Mesendoderm (in vitro differentiated cells): ENCODE measurements around the gene PGAM5.

Experiments
- DNase-seq: peaks from one replicate; pipeline ENCODE4 v3.0.0; 2013
- H2AK5ac ChIP-seq: 2 replicates; pipeline ENCODE4 v1.6.1; 2013; ENCODE audit warnings: low read length, inconsistent platforms
- H2BK120ac ChIP-seq: 2 replicates; pipeline ENCODE4 v1.6.1; 2013; ENCODE audit warnings: low read depth, mild to moderate bottlenecking, low read length, moderate library complexity, mixed read lengths
- H2BK15ac ChIP-seq: replicated peaks from 2 replicates; pipeline ENCODE4 v1.6.1; 2013; ENCODE audit warnings: low read depth, mild to moderate bottlenecking, moderate library complexity
- H2BK5ac ChIP-seq: 2 replicates; pipeline ENCODE4 v1.6.1; 2013; ENCODE audit warnings: low read length, inconsistent platforms
- H3K18ac ChIP-seq: 2 replicates; pipeline ENCODE4 v1.6.1; 2013; ENCODE audit warnings: mild to moderate bottlenecking, low read length, mixed read lengths
- H3K23ac ChIP-seq: one replicate; pipeline ENCODE4 v1.6.1; 2013; ENCODE audit warnings: low read length
- H3K27ac ChIP-seq: 2 replicates; pipeline ENCODE4 v1.5.1; 2013; ENCODE audit warnings: low read depth, mild to moderate bottlenecking, inconsistent platforms, low read length, moderate library complexity
- H3K27me3 ChIP-seq: 2 replicates; pipeline ENCODE4 v1.6.1; 2013; ENCODE audit warnings: low read length, control low read depth, mild to moderate bottlenecking, inconsistent platforms; ENCODE audit not compliant: insufficient read depth, poor library complexity
- H3K36me3 ChIP-seq: 2 replicates; pipeline ENCODE4 v1.6.1; 2013; ENCODE audit warnings: low read length, inconsistent platforms; ENCODE audit not compliant: control insufficient read depth, insufficient read depth
- H3K4ac ChIP-seq: one replicate; pipeline ENCODE4 v1.6.1; 2013; ENCODE audit warnings: low read depth, mild to moderate bottlenecking, low read length, moderate library complexity
- H3K4me1 ChIP-seq: 2 replicates; pipeline ENCODE4 v1.6.1; 2013; ENCODE audit warnings: low read depth, low read length, inconsistent platforms; ENCODE audit not compliant: control insufficient read depth
- H3K4me2 ChIP-seq: 2 replicates; pipeline ENCODE4 v1.6.1; 2013; ENCODE audit warnings: low read length
- H3K4me3 ChIP-seq: 2 replicates; pipeline ENCODE4 v1.5.1; 2013; ENCODE audit warnings: mild to moderate bottlenecking, low read length
- H3K56ac ChIP-seq: one replicate; pipeline ENCODE4 v1.6.1; 2013; ENCODE audit warnings: low read length
- H3K79me1 ChIP-seq: 2 replicates; pipeline ENCODE4 v1.6.1; 2013; ENCODE audit warnings: low read length, inconsistent platforms
- H3K79me2 ChIP-seq: 2 replicates; pipeline ENCODE4 v1.6.1; 2013; ENCODE audit warnings: mild to moderate bottlenecking, low read length; ENCODE audit not compliant: control insufficient read depth, insufficient read depth
- H3K9ac ChIP-seq: 2 replicates; pipeline ENCODE4 v1.6.1; 2013; ENCODE audit warnings: low read length, inconsistent platforms
- H4K5ac ChIP-seq: one replicate; pipeline ENCODE4 v1.6.1; 2013; ENCODE audit warnings: low read length
- H4K8ac ChIP-seq: one replicate; pipeline ENCODE4 v1.6.1; 2013; ENCODE audit warnings: low read depth, mild to moderate bottlenecking, control low read depth, low read length, moderate library complexity
- WGBS: extraction: QIAGEN DNeasy Blood & Tissue Kit; methylation state at CpG from one replicate; pipeline ENCODE4 v1.1.7; 2013; ENCODE audit warnings: low lambda C conversion rate, missing lambda C conversion rate; ENCODE audit not compliant: insufficient coverage; ENCODE audit errors: extremely low coverage; 5-methylcytosine and 5-hydroxymethylcytosine counted together

Gene PGAM5

DNA sequence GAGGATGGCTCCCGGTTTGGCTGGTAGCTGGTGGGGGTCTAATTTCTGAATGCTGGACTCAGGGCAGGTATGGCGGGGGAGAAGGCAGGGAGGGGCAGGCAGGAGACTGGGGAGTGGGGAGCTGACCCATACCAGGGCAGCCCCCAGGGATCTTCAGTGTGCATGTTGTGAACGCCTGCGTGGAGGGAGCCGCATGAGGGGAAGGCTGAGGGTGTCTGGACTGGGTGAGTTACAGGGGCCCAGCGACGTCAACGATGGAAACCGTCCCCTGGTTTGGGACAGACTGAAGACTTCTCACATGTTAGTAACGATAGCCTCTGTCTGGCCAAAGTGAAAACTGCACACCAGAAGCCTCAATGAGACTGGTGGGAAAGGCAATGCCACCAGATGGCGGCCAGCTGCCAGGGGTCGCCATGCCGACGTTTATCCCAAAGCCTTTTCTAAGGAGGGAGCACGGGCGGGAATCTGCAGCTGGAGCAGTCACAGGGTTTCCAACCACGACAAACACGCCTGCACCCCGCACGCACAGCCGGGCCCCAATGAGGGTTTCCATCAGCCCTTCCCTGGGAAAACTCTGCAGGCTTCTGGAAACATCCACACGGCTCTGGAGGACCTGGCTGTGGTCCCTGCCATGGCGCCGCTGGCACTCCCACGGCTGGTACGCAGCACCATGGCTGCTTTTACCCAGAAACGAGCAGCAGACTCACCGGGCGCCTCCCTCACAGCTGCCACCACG lies 14.0 kb downstream of the PGAM5 start:
- H3K79me2 ChIP-seq = no peaks in the 10 kb centered on the region
- WGBS = no CpG with 5 or more reads among the region's 30 CpGs
- H2BK15ac ChIP-seq = no peak overlapping the region
- no peak overlapping the region for H3K4me3 ChIP-seq
- DNase-seq = no peak
- H2AK5ac ChIP-seq = no peak overlapping the region
- no peak overlapping the region for H3K9ac ChIP-seq
- H3K27me3 ChIP-seq = no peaks in the 10 kb centered on the region
- H2BK120ac ChIP-seq = no peak overlapping the region
- H4K8ac ChIP-seq = no peak overlapping the region
- no peaks in the 10 kb centered on the region for H3K4me1 ChIP-seq
- H3K23ac ChIP-seq = no peak overlapping the region
- H3K36me3 ChIP-seq = peaks cover 33% of the 10 kb centered on the region
- H3K56ac ChIP-seq = no peak overlapping the region
- H4K5ac ChIP-seq = no peak overlapping the region
- no peak overlapping the region for H2BK5ac ChIP-seq
- H3K4ac ChIP-seq = no peak overlapping the region
- no peak overlapping the region for H3K18ac ChIP-seq
- no peak overlapping the region for H3K4me2 ChIP-seq
- H3K79me1 ChIP-seq = no peaks in the 10 kb centered on the region
- H3K27ac ChIP-seq = no peak overlapping the region

DNA sequence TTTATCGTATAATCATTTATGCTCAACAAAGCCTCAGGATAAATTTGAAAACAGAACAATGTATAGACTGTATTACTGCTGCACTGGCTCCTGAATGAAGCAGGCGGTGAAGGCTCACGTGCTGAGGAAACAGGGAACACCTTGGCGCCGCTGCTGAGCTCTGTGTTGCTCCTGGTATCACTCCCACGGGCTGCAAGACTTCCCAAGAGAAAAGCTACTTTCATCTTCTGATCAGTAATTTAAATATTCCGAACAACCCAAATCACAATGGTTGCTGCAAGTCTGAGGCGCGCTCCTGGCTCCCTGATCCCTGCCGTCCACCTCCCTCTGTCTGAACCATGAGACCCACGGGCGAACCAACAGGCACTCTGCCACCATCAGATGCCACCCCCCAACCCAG lies 15.7 kb downstream of the PGAM5 start:
- peaks cover 31% of the 10 kb centered on the region for H3K36me3 ChIP-seq

DNA sequence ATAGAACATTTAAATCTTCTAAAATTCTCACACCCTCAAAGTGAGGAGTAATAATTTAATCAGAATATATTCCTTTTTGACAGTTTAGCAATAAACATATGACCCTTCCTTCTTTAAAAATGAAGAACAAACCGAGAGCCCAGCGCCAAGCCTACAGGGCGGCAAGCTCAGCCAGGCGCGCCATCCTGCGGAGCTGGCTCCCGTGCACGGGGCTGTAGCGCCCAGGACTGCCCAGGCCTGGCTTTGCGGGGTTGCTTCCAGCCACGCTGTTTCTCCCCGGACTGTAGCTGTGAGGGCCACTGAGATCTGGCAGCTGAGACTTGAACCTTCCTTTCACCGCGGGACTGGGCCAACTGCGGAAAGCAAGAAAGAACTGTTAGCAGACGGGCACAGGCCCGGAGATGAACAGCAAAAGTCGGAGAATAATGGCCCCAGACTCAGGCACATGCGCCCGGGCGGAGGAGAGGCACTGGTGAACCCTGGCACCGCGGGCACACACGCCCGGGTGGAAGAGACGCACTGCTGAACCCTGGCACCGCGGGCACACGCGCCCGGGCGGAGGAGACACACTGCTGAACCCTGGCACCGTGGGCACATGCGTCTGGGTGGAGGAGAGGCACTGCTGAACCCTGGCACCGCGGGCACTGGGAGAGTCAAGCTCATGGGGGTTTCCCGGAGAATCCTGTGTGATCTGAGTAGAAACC lies 16.6 kb downstream of the PGAM5 start:
- H3K23ac ChIP-seq = no peak overlapping the region
- H3K79me2 ChIP-seq = no peaks in the 10 kb centered on the region
- H3K18ac ChIP-seq = no peak overlapping the region
- H3K27ac ChIP-seq = no peak overlapping the region
- H4K8ac ChIP-seq = no peak overlapping the region
- peaks cover 36% of the 10 kb centered on the region for H3K36me3 ChIP-seq
- H2BK15ac ChIP-seq = no peak overlapping the region
- H2BK120ac ChIP-seq = no peak overlapping the region
- H2BK5ac ChIP-seq = no peak overlapping the region
- no peak overlapping the region for H3K4ac ChIP-seq
- no peaks in the 10 kb centered on the region for H3K27me3 ChIP-seq
- WGBS = no CpG with 5 or more reads among the region's 37 CpGs
- H3K9ac ChIP-seq = no peak overlapping the region
- DNase-seq = no peak
- no peak overlapping the region for H3K56ac ChIP-seq
- H3K4me3 ChIP-seq = no peak overlapping the region
- H3K4me1 ChIP-seq = no peaks in the 10 kb centered on the region
- no peak overlapping the region for H3K4me2 ChIP-seq
- no peaks in the 10 kb centered on the region for H3K79me1 ChIP-seq
- no peak overlapping the region for H2AK5ac ChIP-seq
- no peak overlapping the region for H4K5ac ChIP-seq

More for the DNA sequence above, 15.7 kb downstream of the PGAM5 start:
- Histone ChIP-seq H3K4me3 (no peak overlapping the region), H3K9ac (no peak overlapping the region), H4K8ac (no peak overlapping the region), H3K56ac (no peak overlapping the region), H2BK15ac (no peak overlapping the region), H3K27ac (no peak overlapping the region), H2BK120ac (no peak overlapping the region), H3K79me2 (no peaks in the 10 kb centered on the region), H3K79me1 (no peaks in the 10 kb centered on the region), H3K27me3 (no peaks in the 10 kb centered on the region), H2AK5ac (no peak overlapping the region), H3K18ac (no peak overlapping the region), H4K5ac (no peak overlapping the region), H3K4me2 (no peak overlapping the region), H3K23ac (no peak overlapping the region), H3K4ac (no peak overlapping the region), H2BK5ac (no peak overlapping the region), H3K4me1 (no peaks in the 10 kb centered on the region)
- no peak for DNase-seq
- WGBS = no CpG with 5 or more reads among the region's 12 CpGs

DNA sequence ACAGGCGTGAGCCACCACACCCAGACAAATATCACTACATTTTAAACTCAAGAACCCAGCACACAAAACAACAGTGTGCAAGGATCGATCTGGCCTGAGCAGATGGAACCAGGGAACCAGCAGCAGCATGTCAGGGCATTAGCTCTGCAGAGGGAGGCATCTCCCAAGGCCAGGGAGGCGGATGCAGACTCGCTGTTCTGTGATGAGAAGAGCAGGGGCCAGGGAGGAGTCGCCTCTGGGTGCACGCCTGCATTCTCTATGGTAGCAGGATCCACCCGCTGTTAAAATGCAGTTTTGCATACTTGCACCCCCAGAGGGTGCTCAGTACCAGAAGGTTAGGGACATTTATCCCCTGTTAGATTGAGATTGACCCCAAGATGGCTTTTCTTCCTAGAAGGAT lies 17.9 kb downstream of the PGAM5 start:
- no peak for DNase-seq
- H3K36me3 ChIP-seq = peaks cover 35% of the 10 kb centered on the region

DNA sequence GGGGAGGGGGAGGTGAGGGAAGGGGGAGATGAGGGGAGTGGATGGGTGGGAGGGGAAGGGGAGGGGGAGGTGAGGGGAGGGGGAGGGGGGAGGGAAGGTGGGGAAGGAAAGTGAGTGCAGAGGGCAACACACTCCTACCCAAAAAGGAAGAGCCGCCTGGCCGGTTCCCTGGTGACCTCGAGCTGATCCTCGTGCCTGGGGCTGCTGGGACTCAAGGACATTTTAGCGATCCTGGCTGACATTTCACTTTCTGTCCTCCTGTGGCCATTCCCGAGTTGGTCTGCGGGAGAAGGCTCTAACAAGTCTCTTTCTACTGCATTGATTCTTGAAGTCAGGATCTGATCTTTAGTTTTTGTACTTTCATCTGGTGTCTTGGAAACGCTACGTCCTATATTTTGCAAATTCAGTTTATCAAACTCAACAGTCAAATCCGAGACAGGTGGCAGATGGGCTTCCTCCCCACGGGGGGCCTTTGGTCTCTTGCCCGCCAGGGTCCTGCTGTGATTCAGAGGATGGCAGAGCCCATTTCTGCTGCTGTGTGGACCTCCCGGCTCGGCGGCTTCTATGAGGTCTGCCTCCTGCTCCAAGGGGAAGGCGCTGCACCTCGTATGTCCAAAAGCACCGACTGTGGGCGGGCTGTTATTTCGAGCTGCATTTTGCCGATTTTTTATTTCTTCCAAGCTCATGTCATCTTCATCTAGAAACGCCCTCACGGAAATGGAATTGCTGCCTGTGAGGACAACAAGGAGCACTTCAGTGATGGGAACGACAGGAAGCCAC lies 19.1 kb downstream of the PGAM5 start:
- WGBS = no CpG with 5 or more reads among the region's 24 CpGs
- DNase-seq = no peak
- H3K9ac ChIP-seq = no peak overlapping the region

More for the DNA sequence above, 17.9 kb downstream of the PGAM5 start:
- WGBS = no CpG with 5 or more reads among the region's 7 CpGs
- H3K27me3 ChIP-seq = no peaks in the 10 kb centered on the region
- no peak overlapping the region for H3K9ac ChIP-seq
- H3K4me1 ChIP-seq = no peaks in the 10 kb centered on the region
- H2AK5ac ChIP-seq = no peak overlapping the region
- H3K56ac ChIP-seq = no peak overlapping the region
- no peak overlapping the region for H3K4me2 ChIP-seq
- no peak overlapping the region for H3K27ac ChIP-seq
- H3K18ac ChIP-seq = no peak overlapping the region
- H4K8ac ChIP-seq = no peak overlapping the region
- no peak overlapping the region for H3K23ac ChIP-seq
- H3K4ac ChIP-seq = no peak overlapping the region
- no peak overlapping the region for H2BK15ac ChIP-seq
- H2BK5ac ChIP-seq = no peak overlapping the region
- no peak overlapping the region for H4K5ac ChIP-seq
- H3K79me1 ChIP-seq = no peaks in the 10 kb centered on the region
- H3K79me2 ChIP-seq = no peaks in the 10 kb centered on the region
- no peak overlapping the region for H3K4me3 ChIP-seq
- no peak overlapping the region for H2BK120ac ChIP-seq

More for the DNA sequence above, 19.1 kb downstream of the PGAM5 start:
- Histone ChIP-seq H4K5ac (no peak overlapping the region), H3K18ac (no peak overlapping the region), H3K56ac (no peak overlapping the region), H3K27ac (no peak overlapping the region), H3K4me1 (no peaks in the 10 kb centered on the region), H4K8ac (no peak overlapping the region), H3K23ac (no peak overlapping the region), H3K27me3 (no peaks in the 10 kb centered on the region), H3K36me3 (peaks cover 35% of the 10 kb centered on the region), H3K79me1 (no peaks in the 10 kb centered on the region), H3K4ac (no peak overlapping the region), H2BK15ac (no peak overlapping the region), H2BK5ac (no peak overlapping the region), H3K4me3 (no peak overlapping the region), H3K4me2 (no peak overlapping the region), H2AK5ac (no peak overlapping the region), H3K79me2 (no peaks in the 10 kb centered on the region), H2BK120ac (no peak overlapping the region)
